Measurements from ENCODE around the gene PGM5.

DNA sequence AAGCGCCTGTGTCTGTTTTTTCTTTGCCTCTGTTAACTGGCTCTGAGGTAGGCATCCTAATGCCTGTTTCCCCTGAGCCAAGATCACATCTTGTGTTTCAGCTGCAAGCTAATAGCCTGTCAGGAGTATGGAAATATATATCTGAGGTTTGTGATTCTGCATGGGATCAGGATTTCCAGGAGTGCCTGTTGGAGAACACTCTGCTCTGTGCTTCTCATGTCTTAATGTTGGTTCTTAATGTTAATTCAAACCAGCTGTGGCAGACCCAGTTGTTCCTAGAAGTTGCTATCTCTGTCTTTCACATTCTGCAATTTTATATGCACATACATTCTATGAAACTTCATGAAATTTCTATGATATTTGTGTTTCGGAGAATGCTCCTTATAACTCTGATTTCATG is 72.1 kb downstream of the PGM5 start:
- TF ChIP-seq, protein P1, sequence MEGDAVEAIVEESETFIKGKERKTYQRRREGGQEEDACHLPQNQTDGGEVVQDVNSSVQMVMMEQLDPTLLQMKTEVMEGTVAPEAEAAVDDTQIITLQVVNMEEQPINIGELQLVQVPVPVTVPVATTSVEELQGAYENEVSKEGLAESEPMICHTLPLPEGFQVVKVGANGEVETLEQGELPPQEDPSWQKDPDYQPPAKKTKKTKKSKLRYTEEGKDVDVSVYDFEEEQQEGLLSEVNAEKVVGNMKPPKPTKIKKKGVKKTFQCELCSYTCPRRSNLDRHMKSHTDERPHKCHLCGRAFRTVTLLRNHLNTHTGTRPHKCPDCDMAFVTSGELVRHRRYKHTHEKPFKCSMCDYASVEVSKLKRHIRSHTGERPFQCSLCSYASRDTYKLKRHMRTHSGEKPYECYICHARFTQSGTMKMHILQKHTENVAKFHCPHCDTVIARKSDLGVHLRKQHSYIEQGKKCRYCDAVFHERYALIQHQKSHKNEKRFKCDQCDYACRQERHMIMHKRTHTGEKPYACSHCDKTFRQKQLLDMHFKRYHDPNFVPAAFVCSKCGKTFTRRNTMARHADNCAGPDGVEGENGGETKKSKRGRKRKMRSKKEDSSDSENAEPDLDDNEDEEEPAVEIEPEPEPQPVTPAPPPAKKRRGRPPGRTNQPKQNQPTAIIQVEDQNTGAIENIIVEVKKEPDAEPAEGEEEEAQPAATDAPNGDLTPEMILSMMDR (IDR thresholded peaks at IDR 0.05): no peak
- no peak for TF ChIP-seq POLR2A (IDR thresholded peaks at IDR 0.05)
